Activated naive CD4-positive, alpha-beta T cell (primary cell): ENCODE results near the gene ATG9B.
"Not testable (repeated sequence)": the region's sequence is repeated elsewhere in the genome, so short reads cannot be mapped to it uniquely, and the experiment has no call there.

Experiments used
- DNase-seq, 4 experiments: peaks; one replicate each; lab custom pipeline; 2025; lab: John Stamatoyannopoulos, UW

Gene ATG9B

DNA sequence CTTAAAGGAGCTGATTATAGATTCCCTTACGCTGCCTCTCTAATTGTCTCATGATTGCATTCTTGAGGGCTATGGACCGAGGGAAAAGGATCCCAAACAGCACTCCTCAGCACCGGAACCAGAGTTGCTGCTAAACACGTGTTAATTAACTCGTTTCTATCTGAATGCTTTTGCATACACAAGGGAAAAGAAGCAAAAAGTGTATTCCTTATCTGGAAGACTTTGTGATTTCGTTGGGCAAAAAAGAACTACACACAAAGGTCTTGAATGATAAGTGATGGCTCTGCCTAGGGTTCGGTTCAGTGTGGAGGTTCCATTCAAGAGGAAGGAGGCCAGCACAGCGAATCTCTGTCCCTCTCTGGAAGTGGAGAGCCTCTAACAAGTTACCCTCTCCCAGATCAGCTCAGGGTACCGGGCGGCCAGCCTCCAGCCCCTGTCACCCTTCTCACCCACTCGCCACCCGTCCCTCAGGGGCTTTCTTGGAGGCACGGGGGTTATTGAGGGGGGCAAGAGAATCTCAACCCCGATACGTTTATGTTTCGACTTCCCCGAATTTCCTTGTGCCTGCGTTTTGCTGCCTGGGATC, 34.6 kb upstream of the ATG9B start:
- no peak for DNase-seq

DNA sequence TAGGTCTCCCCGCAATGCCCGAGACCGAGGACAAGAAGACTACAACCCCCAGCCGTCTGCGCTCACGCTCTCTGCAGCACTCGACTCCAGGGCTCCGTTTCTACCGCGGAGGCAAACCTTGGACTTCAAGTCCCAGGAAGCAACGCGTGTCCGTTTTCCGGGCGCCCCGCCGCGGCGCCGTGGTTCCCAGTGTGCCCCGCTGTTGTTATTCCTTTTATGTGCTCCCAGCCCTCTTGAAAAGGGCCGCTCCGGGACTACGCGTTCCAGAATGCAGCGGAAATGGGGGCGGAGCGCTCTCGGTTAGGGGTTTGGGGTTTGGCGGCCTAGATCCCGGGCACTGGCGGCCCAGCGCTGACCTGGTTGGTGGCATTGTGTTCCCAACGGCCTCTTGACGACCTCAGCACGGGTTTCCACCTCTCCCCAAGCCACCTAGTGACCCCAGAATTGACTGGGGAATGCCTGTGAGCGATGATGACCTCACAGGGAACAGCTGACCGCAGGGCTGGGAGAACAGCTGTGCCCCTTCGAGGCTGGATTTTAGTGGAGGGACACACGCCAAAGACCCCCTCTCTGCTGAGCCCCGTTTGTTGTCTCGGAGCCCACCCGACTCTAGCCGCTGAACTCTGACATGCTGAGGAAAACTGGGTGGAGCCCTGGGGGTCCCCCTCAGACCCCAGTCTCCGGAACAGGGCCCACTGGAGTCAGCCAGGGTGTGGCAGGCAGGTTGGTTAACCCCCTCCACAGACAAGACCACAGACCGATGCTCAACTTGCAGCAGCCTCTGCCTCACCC, 33.9 kb upstream of the ATG9B start:
- DNase-seq = peak; percentile 87 to 95 (median 91)

- no peak for DNase-seq
Observed at GRCh38 chr7:151057506-151057988, 33.3 kb upstream of the ATG9B start, which contains the start of gene CDK5. Gene CDK5, minus strand, starts transcription at chr7:151057897. Its CDS starts 49 bp downstream, at chr7:151057848.

GRCh38 chr7:151056666-151057505, 32.6 kb upstream of the ATG9B start:
- DNase-seq = no peak

DNA sequence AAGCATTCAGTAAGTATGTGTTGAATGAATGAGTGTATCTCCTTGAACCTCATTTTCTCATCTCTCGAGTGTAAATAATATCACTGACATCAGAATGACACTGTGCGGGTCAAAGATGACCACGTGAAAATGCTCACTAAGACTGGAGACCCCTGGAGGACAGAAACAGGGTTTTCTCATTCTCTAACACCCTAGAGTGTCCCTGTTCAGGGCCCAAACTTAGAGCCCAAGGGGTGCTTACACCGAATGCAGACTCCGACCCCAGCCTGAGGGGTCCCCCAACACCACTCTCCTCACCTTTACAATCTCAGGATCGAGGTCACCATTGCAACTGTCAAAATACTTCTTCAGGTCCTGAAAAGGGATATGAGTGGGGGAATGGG, 32.0 kb upstream of the ATG9B start:
- no peak for DNase-seq

GRCh38 chr7:151053751-151054150, 29.5 kb upstream of the ATG9B start:
- DNase-seq = no peak

GRCh38 chr7:151053096-151053495, 28.8 kb upstream of the ATG9B start:
- DNase-seq = no peak

DNA sequence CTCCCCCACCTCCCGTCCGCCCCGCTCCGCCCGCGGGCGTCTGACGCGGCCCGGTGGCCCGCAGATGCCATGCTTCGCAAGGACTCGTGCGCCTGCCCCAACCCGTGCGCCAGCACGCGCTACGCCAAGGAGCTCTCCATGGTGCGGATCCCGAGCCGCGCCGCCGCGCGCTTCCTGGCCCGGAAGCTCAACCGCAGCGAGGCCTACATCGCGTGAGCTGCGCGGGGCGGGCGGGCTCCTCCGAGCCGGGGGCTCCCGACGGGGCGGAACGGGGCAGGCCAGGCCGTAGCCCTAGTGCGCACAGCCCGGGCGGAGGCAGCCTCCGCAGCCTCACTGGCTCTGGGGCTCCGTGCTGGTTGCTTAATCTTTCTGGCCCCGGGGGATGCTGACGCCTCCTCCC, 26.8 kb upstream of the ATG9B start:
- peak; percentile 17 to 55 (median 28) for DNase-seq

DNA sequence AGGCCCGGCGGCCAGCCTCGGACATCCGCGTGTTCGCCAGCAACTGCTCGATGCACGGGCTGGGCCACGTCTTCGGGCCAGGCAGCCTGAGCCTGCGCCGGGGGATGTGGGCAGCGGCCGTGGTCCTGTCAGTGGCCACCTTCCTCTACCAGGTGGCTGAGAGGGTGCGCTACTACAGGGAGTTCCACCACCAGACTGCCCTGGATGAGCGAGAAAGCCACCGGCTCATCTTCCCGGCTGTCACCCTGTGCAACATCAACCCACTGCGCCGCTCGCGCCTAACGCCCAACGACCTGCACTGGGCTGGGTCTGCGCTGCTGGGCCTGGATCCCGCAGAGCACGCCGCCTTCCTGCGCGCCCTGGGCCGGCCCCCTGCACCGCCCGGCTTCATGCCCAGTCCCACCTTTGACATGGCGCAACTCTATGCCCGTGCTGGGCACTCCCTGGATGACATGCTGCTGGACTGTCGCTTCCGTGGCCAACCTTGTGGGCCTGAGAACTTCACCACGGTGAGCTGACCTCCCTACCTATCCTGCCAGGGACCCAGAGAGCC, 24.7 kb upstream of the ATG9B start:
- DNase-seq = no peak

DNA sequence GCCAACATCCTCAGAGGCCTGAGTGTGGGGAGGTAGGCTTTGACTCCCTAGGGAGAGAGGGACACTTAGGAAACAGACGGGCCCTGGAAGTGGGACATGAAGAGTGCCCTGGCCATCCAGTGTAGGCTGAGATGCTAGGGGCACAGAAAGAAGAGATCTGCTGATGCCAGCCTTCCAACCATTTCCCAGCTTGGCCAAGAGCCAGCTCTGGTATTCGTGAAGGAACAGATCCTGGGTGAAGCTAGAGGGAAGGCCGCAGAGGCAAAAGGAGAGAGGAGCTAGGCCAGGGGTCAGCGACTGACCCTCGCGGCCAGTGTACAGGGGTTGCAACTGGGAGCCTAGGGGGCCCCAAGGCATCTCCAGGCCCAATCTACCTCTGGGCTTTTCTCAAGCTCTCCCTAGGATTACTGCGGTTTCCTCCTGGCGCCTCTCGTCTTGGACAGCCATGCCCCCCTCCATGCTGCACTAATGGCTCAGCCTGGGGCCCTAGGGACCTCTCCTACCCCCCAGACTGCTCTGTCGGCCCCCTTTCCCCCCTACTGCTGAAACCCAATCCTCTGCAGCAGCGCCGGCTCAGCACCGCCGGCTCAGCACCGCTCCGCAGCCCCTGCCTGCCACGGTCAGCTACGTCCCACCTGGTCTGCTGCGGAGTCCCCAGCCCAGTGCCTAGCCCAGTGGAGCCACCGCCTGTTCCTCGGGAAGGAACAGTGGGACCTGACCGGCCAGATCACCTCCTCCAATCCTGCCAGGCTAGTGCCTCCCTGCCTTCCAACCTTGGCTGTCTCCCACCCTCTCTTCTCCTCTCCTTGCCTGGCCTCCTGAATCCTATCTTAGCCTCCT, 23.9 kb upstream of the ATG9B start, which contains the start of gene ASIC3:
Gene ASIC3, plus strand, starts transcription at position 556 of the 840 bp plus-strand sequence. CDS start 355 bp downstream, outside the sequence.
- DNase-seq = no peak

DNA sequence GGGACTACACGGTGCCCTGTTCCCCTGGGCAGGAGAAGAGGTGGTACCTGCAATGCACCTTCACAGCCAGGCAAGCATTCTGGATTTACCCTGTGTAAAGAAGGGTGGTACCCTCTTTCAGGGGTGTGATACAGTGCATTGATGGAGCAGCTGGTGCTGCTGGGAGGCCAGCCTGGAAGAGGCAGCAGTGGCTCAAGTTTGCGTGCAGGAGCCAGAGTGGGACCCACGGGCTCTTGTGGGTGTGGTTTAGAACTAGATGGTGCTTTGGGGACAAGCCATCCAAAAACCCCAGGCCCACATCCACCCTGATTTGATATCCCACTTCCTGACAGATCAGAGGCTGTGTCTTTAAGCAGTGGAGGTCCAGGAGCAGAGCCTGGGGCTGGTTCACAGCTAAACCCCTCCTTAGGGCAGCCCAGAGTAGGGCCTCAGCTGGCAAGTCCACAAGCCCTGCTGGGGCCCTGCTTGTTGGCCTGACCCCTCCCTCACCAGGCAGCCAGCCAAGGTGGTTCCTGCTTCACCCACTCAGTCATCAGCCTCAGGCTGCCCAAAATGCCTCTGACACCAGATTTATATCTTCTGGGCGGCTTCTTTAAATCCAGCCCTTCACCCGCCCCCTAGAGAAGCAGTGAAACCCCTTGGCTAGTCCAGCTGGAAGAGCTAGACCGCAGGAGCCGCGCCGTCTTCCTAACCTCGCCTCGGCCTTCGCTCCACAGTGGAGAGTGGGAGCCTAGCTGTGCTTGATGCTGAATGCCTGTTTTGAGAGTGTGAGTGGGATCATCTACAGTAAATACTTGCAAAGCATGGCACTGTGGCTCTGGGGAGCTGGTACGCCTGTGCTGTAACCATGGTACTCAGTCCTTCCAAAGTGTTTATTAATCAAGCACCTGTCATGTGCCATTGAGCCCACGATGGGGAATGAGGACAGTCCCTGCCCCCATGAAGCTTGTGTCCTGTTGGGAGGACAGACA, 22.6 kb upstream of the ATG9B start:
- no peak for DNase-seq

GRCh38 chr7:151045967-151046366, 21.7 kb upstream of the ATG9B start:
- no peak for DNase-seq

- DNase-seq = no peak
Observed at GRCh38 chr7:151045262-151045661, 21.0 kb upstream of the ATG9B start.

DNA sequence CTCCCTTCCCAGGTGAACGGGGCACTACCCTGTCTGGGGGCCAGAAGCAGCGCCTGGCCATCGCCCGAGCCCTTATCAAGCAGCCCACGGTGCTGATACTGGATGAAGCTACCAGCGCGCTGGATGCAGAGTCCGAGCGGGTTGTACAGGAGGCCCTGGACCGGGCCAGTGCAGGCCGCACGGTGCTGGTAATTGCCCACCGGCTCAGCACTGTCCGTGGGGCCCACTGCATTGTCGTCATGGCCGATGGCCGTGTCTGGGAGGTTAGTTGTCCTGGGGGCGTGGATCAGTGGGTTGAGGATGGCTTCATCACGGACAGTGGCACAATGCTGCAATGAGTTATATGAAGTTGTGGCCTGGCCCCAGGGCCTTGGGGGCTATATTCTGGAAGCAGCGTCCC, 19.7 kb upstream of the ATG9B start:
- DNase-seq = no peak

DNA sequence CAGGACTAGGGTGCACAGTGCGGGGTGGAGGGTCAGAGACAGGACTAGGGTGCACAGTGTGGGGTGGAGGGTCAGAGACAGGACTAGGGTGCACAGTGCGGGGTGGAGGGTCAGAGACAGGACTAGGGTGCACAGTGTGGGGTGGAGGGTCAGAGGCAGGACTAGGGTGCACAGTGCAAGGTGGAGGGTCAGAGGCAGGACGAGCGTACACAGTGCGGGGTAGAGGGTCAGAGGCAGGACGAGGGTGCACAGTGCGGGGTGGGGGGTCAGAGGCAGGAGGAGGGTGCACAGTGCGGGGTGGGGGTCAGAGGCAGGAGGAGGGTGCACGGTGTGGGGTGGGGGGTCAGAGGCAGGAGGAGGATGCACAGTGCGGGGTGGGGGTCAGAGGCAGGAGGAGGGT, 19.2 kb upstream of the ATG9B start:
- DNase-seq = not testable (repeated sequence)

- DNase-seq = no peak
Observed at GRCh38 chr7:151040616-151041375, 16.5 kb upstream of the ATG9B start.

GRCh38 chr7:151039850-151040548, 15.7 kb upstream of the ATG9B start:
- no peak for DNase-seq
